HuH-7.5 (cell line): Measurements from ENCODE around the gene ANXA11.

Experiments used
- DNase-seq: peaks from one replicate; pipeline ENCODE4 v3.0.0; 2011; ENCODE audit warnings: low spot score

Gene ANXA11

DNA sequence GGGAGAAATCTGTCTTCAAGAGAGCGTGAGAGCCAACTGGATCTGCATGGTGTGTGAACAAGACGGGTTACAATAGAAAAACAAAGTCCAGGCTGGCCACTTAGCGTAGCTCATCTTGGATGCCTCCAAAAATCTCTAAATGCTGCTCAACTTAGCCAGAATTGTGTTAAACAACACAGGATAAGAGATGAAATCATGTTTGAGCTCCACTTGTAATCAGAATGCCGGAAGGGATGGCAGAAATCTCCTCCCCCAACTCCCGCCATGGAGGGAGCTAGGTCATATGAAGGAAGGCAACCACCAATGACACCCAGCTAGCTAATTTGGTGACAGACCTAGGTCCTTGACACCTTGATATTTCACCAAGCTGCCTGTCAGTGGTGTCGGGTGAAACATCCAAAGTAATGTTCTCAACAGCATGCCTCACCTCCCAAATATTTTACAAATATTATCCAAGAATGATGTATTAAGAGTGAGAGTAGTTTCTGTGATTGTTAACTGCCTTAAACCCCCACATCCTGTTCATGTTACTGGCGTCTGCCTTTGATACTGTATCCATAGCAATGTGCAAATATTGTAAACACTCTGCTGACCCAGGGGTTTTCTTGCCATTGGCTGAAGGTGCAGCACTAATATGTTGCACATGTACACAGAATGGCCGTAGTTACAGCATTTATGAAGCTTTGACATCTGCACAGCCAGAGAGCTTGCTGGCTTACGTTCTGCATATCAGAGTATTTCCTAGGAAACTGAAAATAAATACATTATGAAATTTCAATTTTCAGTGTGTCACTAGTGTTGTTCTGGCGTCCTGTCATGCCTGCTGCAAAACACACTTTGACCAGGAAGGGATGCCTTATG, 101.0 kb downstream of the ANXA11 start:
- no peak for DNase-seq
